K562 (cell line): ENCODE measurements around the gene ABCD3. TPM values are rescaled to one million over a fixed set of nuclear protein-coding genes. Genes with fewer than 3 reads are reported as not detected.

Source experiments
- ATAC-seq: fragments of 200-7000 bp; cut with Tn5 transposase; 3 replicates; pipeline ENCODE4 v1.9.1; 2020; ENCODE audit warnings: moderate library complexity
- BruUV-seq: library from RNA; stranded (reverse); fragments of 400-500 nt; replicated peaks from 2 replicates; lab custom pipeline; 2021; lab: Mats Ljungman, UMichigan
- CTCF ChIA-PET: fragments of 300-600 bp; formaldehyde crosslinking; extraction: SDS; loops from one replicate; lab custom pipeline; 2021; ENCODE audit warnings: low intra/inter-chr PET ratio; lab: Yijun Ruan, JAX
- POLR2A ChIA-PET: fragments of 300-600, 350-650 bp; sonication (Branson Sonifier 250); formaldehyde crosslinking; extraction: SDS; loops from one replicate; lab custom pipeline; 2021; ENCODE audit warnings: antibody characterized with exemption, inconsistent platforms; lab: Yijun Ruan, JAX
- DNase-seq, 4 experiments: peaks; one replicate each; pipeline versions ENCODE4 v3.0.0 to v3.0.0-alpha.2; 2011 to 2018; ENCODE audit warnings: low spot score in 3 of 4, mixed read lengths in 3 of 4; ENCODE audit errors: extremely low read depth in 1 of 4
- FAIRE-seq: peaks from 2 replicates; lab custom pipeline; 2011; peaks lifted over from hg19 to GRCh38; lab: Jason Lieb, UNC
- H2AFZ ChIP-seq: 2 replicates; pipeline ENCODE4 v1.6.0; 2011; ENCODE audit warnings: low read depth, low read length, control low read depth, inconsistent platforms
- H3K27ac ChIP-seq: fragments of 200-600 bp; 3 replicates; pipeline ENCODE4 v1.8.0; 2011; ENCODE audit warnings: low read depth, mild to moderate bottlenecking, control low read depth, inconsistent platforms, low read length, moderate library complexity, mixed read lengths; ENCODE audit errors: extremely low read depth
- H3K27me3 ChIP-seq, 2 experiments: fragments of 300-600 bp in 1 of 2; 2 replicates in 1 of 2; 3 replicates in 1 of 2; pipeline versions ENCODE4 v1.6.0 to v1.8.0; 2011; ENCODE audit warnings: inconsistent platforms in 2 of 2, low read length in 2 of 2, mild to moderate bottlenecking in 1 of 2, mixed read lengths in 1 of 2, moderate library complexity in 1 of 2; ENCODE audit not compliant: control insufficient read depth in 2 of 2, insufficient read depth in 2 of 2
- H3K36me3 ChIP-seq: fragments of 300-600 bp; 3 replicates; pipeline ENCODE4 v1.8.0; 2011; ENCODE audit warnings: mild to moderate bottlenecking, low read length, inconsistent platforms; ENCODE audit not compliant: control insufficient read depth, insufficient read depth
- H3K4me1 ChIP-seq, 2 experiments: fragments of 200-600 bp in 1 of 2; replicated peaks in 1 of 2; 2 replicates in 1 of 2; 3 replicates in 1 of 2; pipeline versions ENCODE4 v1.5.1 to v1.8.0; 2011; ENCODE audit warnings: inconsistent platforms in 2 of 2, low read length in 2 of 2, mild to moderate bottlenecking in 1 of 2, mixed read lengths in 1 of 2, moderate library complexity in 1 of 2; ENCODE audit not compliant: control insufficient read depth in 2 of 2, insufficient read depth in 2 of 2
- H3K4me2 ChIP-seq: 2 replicates; pipeline ENCODE4 v1.6.1; 2011; ENCODE audit warnings: low read length, control low read depth, inconsistent platforms, mixed read lengths; ENCODE audit not compliant: insufficient read depth
- H3K4me3 ChIP-seq: fragments of 200-600 bp; sonication (generic), shearing (Covaris generic); 2 replicates; pipeline ENCODE4 v1.5.1; 2016; ENCODE audit warnings: control low read depth, inconsistent platforms
- H3K79me2 ChIP-seq: fragments of 200-600 bp; 3 replicates; pipeline ENCODE4 v1.8.0; 2011; ENCODE audit warnings: low read length, inconsistent platforms; ENCODE audit not compliant: control insufficient read depth, insufficient read depth
- H3K9ac ChIP-seq, 2 experiments: 2 replicates each; pipeline versions ENCODE4 v1.6.0 to v1.6.1; 2011; ENCODE audit warnings: low read depth in 2 of 2, low read length in 2 of 2, control low read depth in 1 of 2, inconsistent platforms in 1 of 2, mild to moderate bottlenecking in 1 of 2, mixed read lengths in 1 of 2; ENCODE audit not compliant: insufficient read depth in 1 of 2
- H3K9me1 ChIP-seq: one replicate; pipeline ENCODE4 v1.6.0; 2011; ENCODE audit warnings: inconsistent platforms, mild to moderate bottlenecking, low read length, moderate library complexity; ENCODE audit not compliant: control insufficient read depth, insufficient read depth
- H3K9me3 ChIP-seq: replicated peaks from 2 replicates; pipeline ENCODE4 v1.5.1; 2011; ENCODE audit warnings: low read depth, low read length, inconsistent platforms; ENCODE audit not compliant: control insufficient read depth, insufficient read depth
- H4K20me1 ChIP-seq: replicated peaks from 2 replicates; pipeline ENCODE4 v1.6.1; 2011; ENCODE audit warnings: low read length, inconsistent platforms, mixed read lengths; ENCODE audit not compliant: control insufficient read depth, insufficient read depth
- C11orf30 ChIP-seq: fragments of 450-650 bp; IDR thresholded peaks from 2 replicates; pipeline ENCODE4 v1.6.1; 2016; ENCODE audit warnings: low read depth, mild to moderate bottlenecking
- MAFF ChIP-seq: IDR thresholded peaks from 2 replicates; pipeline ENCODE4 v1.6.1; 2012; ENCODE audit warnings: low read length, improper control_type of control experiment
- MAFG ChIP-seq: fragments of 450-650 bp; conservative IDR thresholded peaks from 2 replicates; pipeline ENCODE4 v1.6.1; 2016; ENCODE audit warnings: missing genetic modification characterization, missing compliant biosample characterization
- YBX1 ChIP-seq: fragments of 450-650 bp; IDR thresholded peaks from 2 replicates; pipeline ENCODE4 v1.7.1; 2016; ENCODE audit warnings: mild to moderate bottlenecking
- ZNF316 ChIP-seq: fragments of 450-650 bp; IDR thresholded peaks from 2 replicates; pipeline ENCODE4 v1.6.1; 2016
- in situ Hi-C: fragments of 300-500 bp; cut with MboI; formaldehyde crosslinking; loops from 4 replicates; pipeline ENCODE4 v1.15.0; 2018; ENCODE audit warnings: inconsistent platforms, mixed read lengths
- intact Hi-C: fragments of 100-400 bp; cut with micrococcal nuclease; formaldehyde crosslinking; loops from 2 replicates; pipeline ENCODE4 v1.14.2; 2022
- polyA plus RNA-seq, 8 experiments: library from polyadenylated mRNA; depleted of rRNA in 4 of 8; stranded (reverse) in 5 of 8; unstranded in 3 of 8; fragments of >200 nt; fragmentation: Nextera tagmentation in 2 of 8; fragmentation: Illumina TruSeq in 1 of 8; extraction: Ambion mirVana in 2 of 8; extraction: Trizol in 1 of 8; gene quantifications; 2 replicates each; pipeline versions ENCODE4 v1.2.1 to v1.2.3, GENCODE V29; 2011 to 2014; ENCODE audit warnings: inconsistent platforms in 1 of 8, missing spikeins in 1 of 8
- total RNA-seq, 7 experiments: library from RNA; depleted of rRNA in 6 of 7; stranded (reverse); fragments of >200 nt in 6 of 7; fragmentation: Illumina TruSeq in 2 of 7; extraction: Trizol in 2 of 7; gene quantifications; 2 replicates each; pipeline versions ENCODE4 v1.2.1 to v1.2.3, GENCODE V29; 2011 to 2021; ENCODE audit warnings: low replicate concordance in 1 of 7
- TF ChIP-seq, protein P1 (sequence below), 2 experiments: IDR thresholded peaks; 2 replicates each; pipeline ENCODE4 v1.6.1; 2011; ENCODE audit warnings: borderline replicate concordance in 1 of 2, control low read depth in 1 of 2, low read depth in 1 of 2, low read length in 1 of 2, mild to moderate bottlenecking in 1 of 2, mixed read lengths in 1 of 2, moderate library complexity in 1 of 2; ENCODE audit not compliant: insufficient read depth in 1 of 2, insufficient read length in 1 of 2, poor library complexity in 1 of 2, severe bottlenecking in 1 of 2; ENCODE audit errors: extremely low read depth in 1 of 2

Gene ABCD3
- total and polyA plus RNA-seq, 9 of the 15 experiments (the other 6 are each of a cell fraction or from before 2014, with no cell fraction given) = 11.0 to 30.7 (median 15.5) TPM

DNA sequence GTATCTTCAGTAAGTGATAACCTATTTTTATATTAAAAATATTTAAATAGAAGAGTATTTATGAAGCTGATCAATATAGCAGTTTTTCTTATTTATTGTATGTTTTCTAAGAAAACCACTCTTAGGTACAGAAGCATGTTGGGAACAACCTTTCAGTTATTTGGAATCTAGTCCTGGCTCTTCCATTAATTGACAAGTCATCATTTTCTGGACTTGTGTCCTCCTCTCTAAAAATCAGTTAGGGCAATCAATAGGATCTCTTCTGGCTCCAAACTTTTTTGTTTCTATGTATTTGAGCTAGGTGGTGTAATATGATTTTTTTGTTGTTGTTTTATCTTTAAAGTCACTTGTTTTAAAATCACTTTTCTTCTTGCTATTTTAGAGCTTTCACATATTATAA is 57.0 kb downstream of the ABCD3 start:
- Histone ChIP-seq H3K4me2 (no peak overlapping the region), H3K4me3 (no peak overlapping the region), H2AFZ (no peak overlapping the region), H3K9ac (no peak overlapping the region), H3K27ac (no peak overlapping the region), H3K27me3 (no peaks in the 10 kb centered on the region), H4K20me1 (no peaks in the 10 kb centered on the region), H3K79me2 (no peaks in the 10 kb centered on the region), H3K4me1 (no peaks in the 10 kb centered on the region), H3K36me3 (no peaks in the 10 kb centered on the region; the same call in 2 of the 3 replicates), H3K9me3 (no peaks in the 10 kb centered on the region), H3K9me1 (no peaks in the 10 kb centered on the region)
- TF ChIP-seq MAFF = peak; percentile 57; the same call in 1 of the 2 replicates
- peak; percentile 66 for TF ChIP-seq C11orf30
- TF ChIP-seq ZNF316 = peak; percentile 77
- peak; percentile 48; the same call in 1 of the 2 replicates for TF ChIP-seq MAFG (tag)
- TF ChIP-seq, protein P1, sequence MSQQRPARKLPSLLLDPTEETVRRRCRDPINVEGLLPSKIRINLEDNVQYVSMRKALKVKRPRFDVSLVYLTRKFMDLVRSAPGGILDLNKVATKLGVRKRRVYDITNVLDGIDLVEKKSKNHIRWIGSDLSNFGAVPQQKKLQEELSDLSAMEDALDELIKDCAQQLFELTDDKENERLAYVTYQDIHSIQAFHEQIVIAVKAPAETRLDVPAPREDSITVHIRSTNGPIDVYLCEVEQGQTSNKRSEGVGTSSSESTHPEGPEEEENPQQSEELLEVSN (IDR thresholded peaks at IDR 0.05; ENCODE audit: borderline replicate concordance in 1 of 2, extremely low read depth in 1 of 2, insufficient read depth in 1 of 2, insufficient read length in 1 of 2, low read depth in 1 of 2, low read length in 1 of 2, poor library complexity in 1 of 2, severe bottlenecking in 1 of 2) = no peak
- no peak for TF ChIP-seq YBX1
- DNase-seq = no peak
- in situ Hi-C loops (loop anchor here (10.0 kb wide), 1 partner anchor 410 kb away; no protein-coding TSS in a partner anchor), intact Hi-C loops (no loop called here)
- POLR2A ChIA-PET = interaction anchor here (1.0 kb wide), 1 partner anchor 11 kb away, joined by 3 read pairs; no protein-coding TSS in a partner anchor
- ATAC-seq = no peak
- CTCF ChIA-PET = no interaction called here
- BruUV-seq = no TSS peak
- FAIRE-seq = no peak
